ENCODE results near the gene CELA2B.

The CELA2B gene

DNA sequence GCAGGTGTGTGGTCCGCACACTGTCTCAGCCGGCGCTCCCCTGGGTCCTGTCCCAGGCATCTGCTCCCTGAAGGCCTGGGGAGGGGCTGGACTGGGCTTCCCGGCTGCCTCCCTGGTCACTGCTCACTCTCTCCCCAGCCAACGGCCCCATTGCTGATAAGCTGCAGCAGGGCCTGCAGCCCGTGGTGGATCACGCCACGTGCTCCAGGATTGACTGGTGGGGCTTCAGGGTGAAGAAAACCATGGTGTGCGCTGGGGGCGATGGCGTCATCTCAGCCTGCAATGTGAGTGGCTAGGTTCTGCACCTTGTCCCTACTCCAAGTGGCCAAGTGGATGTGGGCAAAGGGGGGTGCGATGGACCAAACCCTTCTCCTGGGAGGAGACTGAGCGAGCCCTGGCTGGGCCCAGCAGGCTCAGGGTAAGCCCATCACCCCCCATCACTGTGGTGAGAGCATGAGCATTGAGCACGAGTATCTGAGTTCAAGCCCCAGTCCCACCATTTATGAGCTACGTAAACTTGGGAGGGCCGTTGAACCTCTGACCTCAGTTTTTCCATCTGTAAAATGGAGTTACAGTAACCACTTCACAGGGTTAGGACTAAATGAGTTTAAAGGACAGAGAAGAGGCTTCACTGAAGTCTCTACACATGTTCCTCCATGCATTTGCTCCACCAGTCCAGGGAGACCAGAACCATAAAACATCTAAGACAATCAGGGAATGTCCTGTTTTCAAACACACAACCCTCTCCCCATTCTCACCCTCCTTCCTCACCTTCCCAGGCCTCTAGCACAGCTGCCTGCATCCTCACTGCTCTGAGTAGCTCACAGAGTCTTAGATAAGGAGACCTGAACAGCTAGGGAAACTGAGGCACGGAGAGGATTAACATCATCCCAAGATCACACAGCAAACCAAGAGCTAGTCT, 31.2 kb upstream of the CELA2B start:
- H3K9me3 ChIP-seq (ENCODE audit: control insufficient read depth in 1 of 2, low read length in 2 of 2), result no peaks in the 10 kb centered on the region
- no peaks in the 10 kb centered on the region for H3K36me3 ChIP-seq (ENCODE audit: control insufficient read depth in 1 of 2, insufficient read depth in 2 of 2, low read length in 2 of 2)
- H3K4me3 ChIP-seq (ENCODE audit: low read depth in 1 of 2, low read length in 2 of 2), result no peak overlapping the region
- H3K9ac ChIP-seq (ENCODE audit: low read depth in 1 of 2, low read length in 2 of 2), result no peak overlapping the region
- H3K27me3 ChIP-seq (ENCODE audit: control insufficient read depth in 1 of 2, insufficient read depth in 2 of 2, low read length in 2 of 2), result no peaks in the 10 kb centered on the region
- H3K4me1 ChIP-seq (ENCODE audit: control insufficient read depth in 1 of 2, insufficient read depth in 2 of 2, low read length in 2 of 2), result no peaks in the 10 kb centered on the region
- no peak overlapping the region for H3K27ac ChIP-seq (ENCODE audit: low read depth, low read length)

GRCh38 chr1:15445390-15446122, 30.3 kb upstream of the CELA2B start:
- Histone ChIP-seq H3K27me3 (ENCODE audit: control insufficient read depth in 1 of 2, insufficient read depth in 2 of 2, low read length in 2 of 2) (no peaks in the 10 kb centered on the region), H3K9ac (ENCODE audit: low read depth in 1 of 2, low read length in 2 of 2) (no peak overlapping the region), H3K9me3 (ENCODE audit: control insufficient read depth in 1 of 2, low read length in 2 of 2) (no peaks in the 10 kb centered on the region), H3K36me3 (ENCODE audit: control insufficient read depth in 1 of 2, insufficient read depth in 2 of 2, low read length in 2 of 2) (no peaks in the 10 kb centered on the region), H3K4me1 (ENCODE audit: control insufficient read depth in 1 of 2, insufficient read depth in 2 of 2, low read length in 2 of 2) (no peaks in the 10 kb centered on the region), H3K4me3 (ENCODE audit: low read depth in 1 of 2, low read length in 2 of 2) (no peak overlapping the region), H3K27ac (ENCODE audit: low read depth, low read length) (no peak overlapping the region)

- Histone ChIP-seq H3K4me3 (ENCODE audit: low read depth in 1 of 2, low read length in 2 of 2) (no peak overlapping the region), H3K9ac (ENCODE audit: low read depth in 1 of 2, low read length in 2 of 2) (no peak overlapping the region), H3K9me3 (ENCODE audit: control insufficient read depth in 1 of 2, low read length in 2 of 2) (no peaks in the 10 kb centered on the region), H3K36me3 (ENCODE audit: control insufficient read depth in 1 of 2, insufficient read depth in 2 of 2, low read length in 2 of 2) (no peaks in the 10 kb centered on the region), H3K27ac (ENCODE audit: low read depth, low read length) (no peak overlapping the region), H3K27me3 (ENCODE audit: control insufficient read depth in 1 of 2, insufficient read depth in 2 of 2, low read length in 2 of 2) (no peaks in the 10 kb centered on the region), H3K4me1 (ENCODE audit: control insufficient read depth in 1 of 2, insufficient read depth in 2 of 2, low read length in 2 of 2) (no peaks in the 10 kb centered on the region)
Observed at GRCh38 chr1:15446212-15446611, 29.7 kb upstream of the CELA2B start.

DNA sequence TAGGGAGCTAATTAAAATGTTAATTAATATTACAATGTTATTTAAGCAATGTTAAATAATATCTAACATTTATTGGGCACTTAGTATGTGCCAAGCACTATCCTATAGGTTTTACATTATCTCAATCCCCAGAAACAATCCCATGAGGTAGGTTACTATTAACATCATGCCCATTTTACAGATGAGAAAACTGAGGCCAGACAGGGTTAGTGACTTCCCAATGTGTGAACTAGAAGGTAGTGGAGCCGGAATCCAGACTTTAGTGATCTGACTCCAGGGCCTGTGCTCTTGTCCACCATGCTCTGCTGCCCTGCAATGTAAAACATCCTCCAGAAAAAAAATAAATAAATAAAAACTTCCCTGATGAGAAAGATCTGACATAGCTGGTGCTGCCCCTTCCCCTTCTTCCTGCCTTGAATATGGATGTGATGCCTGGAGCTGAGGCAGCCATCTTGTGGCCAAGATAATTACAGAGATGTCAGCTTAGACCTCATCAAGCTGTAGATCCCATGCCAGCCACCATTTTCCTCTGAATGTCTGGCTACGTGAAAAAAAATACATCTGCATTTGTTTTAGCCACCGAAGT, 26.9 kb upstream of the CELA2B start:
- Histone ChIP-seq H3K36me3 (ENCODE audit: control insufficient read depth in 1 of 2, insufficient read depth in 2 of 2, low read length in 2 of 2) (no peaks in the 10 kb centered on the region), H3K27me3 (ENCODE audit: control insufficient read depth in 1 of 2, insufficient read depth in 2 of 2, low read length in 2 of 2) (no peaks in the 10 kb centered on the region)

DNA sequence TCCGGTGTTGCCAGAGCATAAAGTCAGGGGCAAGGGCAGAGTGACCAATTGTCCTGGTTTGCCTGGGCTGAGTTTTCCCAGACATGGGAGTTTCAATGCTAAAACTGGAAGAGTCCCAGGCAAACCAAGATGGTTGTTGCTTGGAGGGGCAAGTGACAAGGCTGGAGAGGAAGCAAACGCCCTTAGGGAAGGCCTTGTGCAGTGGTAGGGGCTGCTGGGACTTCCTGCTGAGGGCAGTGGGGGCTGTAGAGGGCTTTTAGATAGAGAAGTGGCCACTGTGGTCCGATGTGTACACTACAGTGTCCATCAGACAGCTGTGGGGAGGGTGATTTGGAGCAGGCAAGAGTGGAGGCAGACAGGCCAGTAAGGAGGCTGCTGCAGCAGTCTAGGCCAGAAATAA, 26.3 kb upstream of the CELA2B start:
- Histone ChIP-seq H3K4me3 (ENCODE audit: low read depth in 1 of 2, low read length in 2 of 2) (no peak overlapping the region), H3K9me3 (ENCODE audit: control insufficient read depth in 1 of 2, low read length in 2 of 2) (no peaks in the 10 kb centered on the region), H3K27me3 (ENCODE audit: control insufficient read depth in 1 of 2, insufficient read depth in 2 of 2, low read length in 2 of 2) (no peaks in the 10 kb centered on the region), H3K4me1 (ENCODE audit: control insufficient read depth in 1 of 2, insufficient read depth in 2 of 2, low read length in 2 of 2) (no peaks in the 10 kb centered on the region), H3K27ac (ENCODE audit: low read depth, low read length) (no peak overlapping the region), H3K9ac (ENCODE audit: low read depth in 1 of 2, low read length in 2 of 2) (no peak overlapping the region), H3K36me3 (ENCODE audit: control insufficient read depth in 1 of 2, insufficient read depth in 2 of 2, low read length in 2 of 2) (no peaks in the 10 kb centered on the region)

More for the DNA sequence above, 26.9 kb upstream of the CELA2B start:
- H3K9me3 ChIP-seq (ENCODE audit: control insufficient read depth in 1 of 2, low read length in 2 of 2), result no peaks in the 10 kb centered on the region
- no peak overlapping the region for H3K9ac ChIP-seq (ENCODE audit: low read depth in 1 of 2, low read length in 2 of 2)
- no peak overlapping the region for H3K4me3 ChIP-seq (ENCODE audit: low read depth in 1 of 2, low read length in 2 of 2)
- H3K4me1 ChIP-seq (ENCODE audit: control insufficient read depth in 1 of 2, insufficient read depth in 2 of 2, low read length in 2 of 2), result no peaks in the 10 kb centered on the region
- no peak overlapping the region for H3K27ac ChIP-seq (ENCODE audit: low read depth, low read length)

- H3K9me3 ChIP-seq (ENCODE audit: control insufficient read depth in 1 of 2, low read length in 2 of 2), result no peaks in the 10 kb centered on the region
- no peaks in the 10 kb centered on the region for H3K36me3 ChIP-seq (ENCODE audit: control insufficient read depth in 1 of 2, insufficient read depth in 2 of 2, low read length in 2 of 2)
- no peaks in the 10 kb centered on the region for H3K27me3 ChIP-seq (ENCODE audit: control insufficient read depth in 1 of 2, insufficient read depth in 2 of 2, low read length in 2 of 2)
- H3K27ac ChIP-seq (ENCODE audit: low read depth, low read length), result no peak overlapping the region
- no peak overlapping the region for H3K4me3 ChIP-seq (ENCODE audit: low read depth in 1 of 2, low read length in 2 of 2)
- H3K4me1 ChIP-seq (ENCODE audit: control insufficient read depth in 1 of 2, insufficient read depth in 2 of 2, low read length in 2 of 2), result no peaks in the 10 kb centered on the region
- no peak overlapping the region for H3K9ac ChIP-seq (ENCODE audit: low read depth in 1 of 2, low read length in 2 of 2)
Observed at GRCh38 chr1:15451014-15451722, 24.7 kb upstream of the CELA2B start.

DNA sequence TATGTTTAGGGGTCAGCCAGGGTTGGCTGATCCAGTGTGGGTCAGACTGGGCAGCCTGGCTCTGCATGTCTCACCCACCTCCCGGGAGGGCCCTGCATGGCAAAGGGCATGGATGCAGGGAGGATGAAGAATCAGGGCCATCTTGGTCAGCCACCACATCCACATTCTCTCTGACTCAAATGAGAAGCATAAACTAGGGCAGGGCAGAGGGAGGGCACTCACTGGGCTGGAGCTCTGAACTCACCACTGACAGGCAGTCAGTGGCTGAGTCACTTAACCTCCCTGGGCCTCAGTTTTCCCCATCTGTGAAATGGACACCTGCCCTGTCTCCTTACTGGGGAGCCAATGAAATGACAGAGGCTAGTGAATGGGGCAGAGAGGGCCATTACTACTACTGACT, 23.7 kb upstream of the CELA2B start:
- Histone ChIP-seq H3K36me3 (ENCODE audit: control insufficient read depth in 1 of 2, insufficient read depth in 2 of 2, low read length in 2 of 2) (no peaks in the 10 kb centered on the region), H3K27ac (ENCODE audit: low read depth, low read length) (no peak overlapping the region), H3K9me3 (ENCODE audit: control insufficient read depth in 1 of 2, low read length in 2 of 2) (no peaks in the 10 kb centered on the region), H3K27me3 (ENCODE audit: control insufficient read depth in 1 of 2, insufficient read depth in 2 of 2, low read length in 2 of 2) (no peaks in the 10 kb centered on the region), H3K4me1 (ENCODE audit: control insufficient read depth in 1 of 2, insufficient read depth in 2 of 2, low read length in 2 of 2) (no peaks in the 10 kb centered on the region), H3K9ac (ENCODE audit: low read depth in 1 of 2, low read length in 2 of 2) (no peak overlapping the region), H3K4me3 (ENCODE audit: low read depth in 1 of 2, low read length in 2 of 2) (no peak overlapping the region)

DNA sequence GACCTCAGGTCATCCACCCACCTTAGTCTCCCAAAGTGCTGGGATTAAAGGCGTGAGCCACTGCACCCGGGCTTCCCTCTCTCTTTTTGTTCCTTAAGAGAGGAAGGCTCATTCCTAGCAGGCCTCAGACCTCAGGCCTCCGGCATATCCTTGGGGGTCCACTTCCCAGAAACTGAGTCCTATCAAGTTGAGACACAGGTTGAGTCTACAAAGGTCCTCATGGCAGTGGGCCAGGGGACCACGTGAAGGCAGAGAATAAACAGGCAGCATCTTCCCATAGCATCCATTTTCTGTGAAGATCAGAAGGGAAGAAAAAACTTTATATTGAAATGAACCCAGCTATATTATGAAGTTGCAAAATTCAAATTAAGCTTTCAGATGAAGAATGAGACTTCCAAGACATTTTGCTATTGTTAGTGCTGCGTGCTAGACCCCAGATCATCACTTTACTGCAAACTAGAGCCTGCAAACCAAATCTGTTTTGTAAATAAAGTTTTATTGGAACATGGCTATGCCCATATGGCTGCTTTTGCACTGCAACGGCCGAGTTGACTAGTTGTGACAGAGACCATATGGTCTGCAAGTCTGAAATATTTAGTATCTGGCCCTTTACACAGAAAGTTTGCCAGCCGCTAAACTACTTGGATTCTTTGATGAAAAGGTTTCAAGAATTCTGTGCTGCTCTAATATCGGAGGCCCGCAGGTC, 22.9 kb upstream of the CELA2B start:
- Histone ChIP-seq H3K9ac (ENCODE audit: low read depth in 1 of 2, low read length in 2 of 2) (no peak overlapping the region), H3K36me3 (ENCODE audit: control insufficient read depth in 1 of 2, insufficient read depth in 2 of 2, low read length in 2 of 2) (no peaks in the 10 kb centered on the region), H3K9me3 (ENCODE audit: control insufficient read depth in 1 of 2, low read length in 2 of 2) (no peaks in the 10 kb centered on the region), H3K27me3 (ENCODE audit: control insufficient read depth in 1 of 2, insufficient read depth in 2 of 2, low read length in 2 of 2) (no peaks in the 10 kb centered on the region), H3K4me3 (ENCODE audit: low read depth in 1 of 2, low read length in 2 of 2) (no peak overlapping the region), H3K4me1 (ENCODE audit: control insufficient read depth in 1 of 2, insufficient read depth in 2 of 2, low read length in 2 of 2) (no peaks in the 10 kb centered on the region), H3K27ac (ENCODE audit: low read depth, low read length) (no peak overlapping the region)

GRCh38 chr1:15453734-15454133, 22.2 kb upstream of the CELA2B start:
- Histone ChIP-seq H3K36me3 (ENCODE audit: control insufficient read depth in 1 of 2, insufficient read depth in 2 of 2, low read length in 2 of 2) (no peaks in the 10 kb centered on the region), H3K27me3 (ENCODE audit: control insufficient read depth in 1 of 2, insufficient read depth in 2 of 2, low read length in 2 of 2) (no peaks in the 10 kb centered on the region), H3K27ac (ENCODE audit: low read depth, low read length) (no peak overlapping the region), H3K4me3 (ENCODE audit: low read depth in 1 of 2, low read length in 2 of 2) (no peak overlapping the region), H3K9ac (ENCODE audit: low read depth in 1 of 2, low read length in 2 of 2) (no peak overlapping the region), H3K4me1 (ENCODE audit: control insufficient read depth in 1 of 2, insufficient read depth in 2 of 2, low read length in 2 of 2) (no peaks in the 10 kb centered on the region), H3K9me3 (ENCODE audit: control insufficient read depth in 1 of 2, low read length in 2 of 2) (no peaks in the 10 kb centered on the region)
